HL-60 (cell line): Measurements from ENCODE around the gene MRPL33.

ENCODE experiments used
- POLR2AphosphoS5 ChIP-seq: IDR thresholded peaks from 2 replicates; pipeline ENCODE4 v1.6.1; 2012; ENCODE audit warnings: low read depth
- SPI1 ChIP-seq: IDR thresholded peaks from 2 replicates; pipeline ENCODE4 v1.6.1; 2012; ENCODE audit warnings: low read depth, mild to moderate bottlenecking, borderline replicate concordance
- TF ChIP-seq, protein P1 (sequence below): IDR thresholded peaks from one replicate; pipeline ENCODE4 v1.5.1; 2011; ENCODE audit warnings: low read length, control low read depth, inconsistent platforms; ENCODE audit not compliant: insufficient read depth
- TF ChIP-seq, protein P2 (sequence below): IDR thresholded peaks from 2 replicates; pipeline ENCODE4 v1.6.1; 2012; ENCODE audit warnings: low read depth; ENCODE audit not compliant: insufficient replicate concordance

DNA sequence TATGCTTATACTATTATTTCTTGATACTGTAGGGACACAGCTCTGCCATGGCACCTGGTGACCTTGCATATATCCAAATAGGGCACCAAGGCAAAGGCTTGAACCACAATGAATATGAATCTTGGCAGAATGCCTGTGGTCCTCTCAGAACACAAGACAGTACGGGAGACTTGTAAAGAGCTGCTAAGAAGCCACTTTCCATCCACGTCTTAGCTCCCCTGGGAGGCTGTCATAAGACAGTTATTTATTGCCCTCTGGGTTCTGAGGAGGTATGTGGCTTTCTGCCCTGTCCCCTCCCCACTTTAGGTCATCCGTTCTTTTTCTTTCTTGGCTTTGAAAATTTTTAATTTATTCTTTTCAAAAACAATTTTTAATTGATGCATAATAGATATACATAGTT, 29.8 kb upstream of the MRPL33 start:
- TF ChIP-seq, protein P1, sequence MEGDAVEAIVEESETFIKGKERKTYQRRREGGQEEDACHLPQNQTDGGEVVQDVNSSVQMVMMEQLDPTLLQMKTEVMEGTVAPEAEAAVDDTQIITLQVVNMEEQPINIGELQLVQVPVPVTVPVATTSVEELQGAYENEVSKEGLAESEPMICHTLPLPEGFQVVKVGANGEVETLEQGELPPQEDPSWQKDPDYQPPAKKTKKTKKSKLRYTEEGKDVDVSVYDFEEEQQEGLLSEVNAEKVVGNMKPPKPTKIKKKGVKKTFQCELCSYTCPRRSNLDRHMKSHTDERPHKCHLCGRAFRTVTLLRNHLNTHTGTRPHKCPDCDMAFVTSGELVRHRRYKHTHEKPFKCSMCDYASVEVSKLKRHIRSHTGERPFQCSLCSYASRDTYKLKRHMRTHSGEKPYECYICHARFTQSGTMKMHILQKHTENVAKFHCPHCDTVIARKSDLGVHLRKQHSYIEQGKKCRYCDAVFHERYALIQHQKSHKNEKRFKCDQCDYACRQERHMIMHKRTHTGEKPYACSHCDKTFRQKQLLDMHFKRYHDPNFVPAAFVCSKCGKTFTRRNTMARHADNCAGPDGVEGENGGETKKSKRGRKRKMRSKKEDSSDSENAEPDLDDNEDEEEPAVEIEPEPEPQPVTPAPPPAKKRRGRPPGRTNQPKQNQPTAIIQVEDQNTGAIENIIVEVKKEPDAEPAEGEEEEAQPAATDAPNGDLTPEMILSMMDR, result no peak
- TF ChIP-seq POLR2AphosphoS5 (no peak), SPI1 (no peak)
- TF ChIP-seq, protein P2, sequence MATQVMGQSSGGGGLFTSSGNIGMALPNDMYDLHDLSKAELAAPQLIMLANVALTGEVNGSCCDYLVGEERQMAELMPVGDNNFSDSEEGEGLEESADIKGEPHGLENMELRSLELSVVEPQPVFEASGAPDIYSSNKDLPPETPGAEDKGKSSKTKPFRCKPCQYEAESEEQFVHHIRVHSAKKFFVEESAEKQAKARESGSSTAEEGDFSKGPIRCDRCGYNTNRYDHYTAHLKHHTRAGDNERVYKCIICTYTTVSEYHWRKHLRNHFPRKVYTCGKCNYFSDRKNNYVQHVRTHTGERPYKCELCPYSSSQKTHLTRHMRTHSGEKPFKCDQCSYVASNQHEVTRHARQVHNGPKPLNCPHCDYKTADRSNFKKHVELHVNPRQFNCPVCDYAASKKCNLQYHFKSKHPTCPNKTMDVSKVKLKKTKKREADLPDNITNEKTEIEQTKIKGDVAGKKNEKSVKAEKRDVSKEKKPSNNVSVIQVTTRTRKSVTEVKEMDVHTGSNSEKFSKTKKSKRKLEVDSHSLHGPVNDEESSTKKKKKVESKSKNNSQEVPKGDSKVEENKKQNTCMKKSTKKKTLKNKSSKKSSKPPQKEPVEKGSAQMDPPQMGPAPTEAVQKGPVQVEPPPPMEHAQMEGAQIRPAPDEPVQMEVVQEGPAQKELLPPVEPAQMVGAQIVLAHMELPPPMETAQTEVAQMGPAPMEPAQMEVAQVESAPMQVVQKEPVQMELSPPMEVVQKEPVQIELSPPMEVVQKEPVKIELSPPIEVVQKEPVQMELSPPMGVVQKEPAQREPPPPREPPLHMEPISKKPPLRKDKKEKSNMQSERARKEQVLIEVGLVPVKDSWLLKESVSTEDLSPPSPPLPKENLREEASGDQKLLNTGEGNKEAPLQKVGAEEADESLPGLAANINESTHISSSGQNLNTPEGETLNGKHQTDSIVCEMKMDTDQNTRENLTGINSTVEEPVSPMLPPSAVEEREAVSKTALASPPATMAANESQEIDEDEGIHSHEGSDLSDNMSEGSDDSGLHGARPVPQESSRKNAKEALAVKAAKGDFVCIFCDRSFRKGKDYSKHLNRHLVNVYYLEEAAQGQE, result no peak
